ENCODE measurements around the gene CCDC154. TPM values are rescaled to one million over a fixed set of nuclear protein-coding genes. Genes with fewer than 3 reads are reported as not detected.

Gene CCDC154
- total and polyA plus RNA-seq, 2 donors, result 0.37 to 0.86 TPM

DNA sequence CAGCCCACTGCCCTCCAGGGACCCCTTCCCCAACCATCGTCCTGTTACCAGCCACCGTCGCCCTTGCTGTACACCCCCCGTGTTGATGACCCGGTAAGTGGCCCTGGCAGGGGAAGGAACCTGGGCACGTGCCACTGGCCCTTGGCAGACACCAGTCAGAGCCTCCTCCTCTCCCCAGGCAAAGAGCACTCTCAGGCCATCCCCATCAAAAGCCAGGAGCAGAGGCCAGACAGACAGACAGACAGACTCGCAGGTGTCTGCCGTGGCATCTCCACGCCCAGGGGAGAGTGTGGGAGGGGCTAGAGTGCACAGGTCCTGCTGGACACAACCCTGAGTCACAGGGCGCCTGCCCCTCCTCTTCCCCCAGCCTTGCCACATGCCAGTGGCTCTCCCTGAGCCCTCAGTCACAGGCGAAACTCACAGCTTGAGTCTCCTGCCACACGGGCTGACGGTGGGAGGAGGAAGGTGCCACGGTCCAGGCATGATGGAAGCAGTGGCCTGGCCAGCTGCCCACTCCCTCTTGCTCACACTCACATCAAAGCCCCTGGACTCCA, 22.7 kb upstream of the CCDC154 start:
- H3K27ac ChIP-seq (ENCODE audit: low read depth), result no peak overlapping the region
- H3K4me3 ChIP-seq (ENCODE audit: low read depth, low read length), result no peak overlapping the region
- no peaks in the 10 kb centered on the region for H3K36me3 ChIP-seq (ENCODE audit: insufficient read depth)
- 83% methylated on average over 14 of the region's 14 CpGs for WGBS
- no peaks in the 10 kb centered on the region for H3K4me1 ChIP-seq (ENCODE audit: insufficient read depth)
- no peak for DNase-seq (ENCODE audit: extremely low spot score)

GRCh38 chr16:1466054-1466453, 21.7 kb upstream of the CCDC154 start:
- H3K36me3 ChIP-seq (ENCODE audit: insufficient read depth), result no peaks in the 10 kb centered on the region
- H3K4me3 ChIP-seq (ENCODE audit: low read depth, low read length), result no peak overlapping the region
- no peak overlapping the region for H3K27ac ChIP-seq (ENCODE audit: low read depth)
- whole genome bisulfite sequencing, result 94% methylated on average over 24 of the region's 24 CpGs
- no peak for DNase-seq (ENCODE audit: extremely low spot score)
- no peaks in the 10 kb centered on the region for H3K4me1 ChIP-seq (ENCODE audit: insufficient read depth)

DNA sequence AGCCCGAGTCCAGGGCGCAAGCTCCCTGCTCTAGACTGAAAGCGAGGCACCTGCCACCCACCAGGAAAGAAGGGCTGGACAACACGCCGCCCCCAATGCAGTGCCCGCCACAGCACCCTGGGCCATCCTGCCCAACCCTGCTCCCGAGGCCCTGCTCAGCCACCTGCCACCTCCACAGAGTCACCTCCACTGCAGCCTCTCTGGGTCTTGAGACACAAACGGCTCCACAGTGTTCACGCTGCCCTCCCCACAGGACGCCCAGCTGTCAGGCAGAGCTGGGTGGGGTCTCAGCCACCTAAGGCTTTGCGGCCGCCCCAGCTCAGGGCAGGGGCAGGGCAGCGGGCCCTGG, 21.2 kb upstream of the CCDC154 start:
- 94% methylated on average over 13 of the region's 13 CpGs for WGBS

DNA sequence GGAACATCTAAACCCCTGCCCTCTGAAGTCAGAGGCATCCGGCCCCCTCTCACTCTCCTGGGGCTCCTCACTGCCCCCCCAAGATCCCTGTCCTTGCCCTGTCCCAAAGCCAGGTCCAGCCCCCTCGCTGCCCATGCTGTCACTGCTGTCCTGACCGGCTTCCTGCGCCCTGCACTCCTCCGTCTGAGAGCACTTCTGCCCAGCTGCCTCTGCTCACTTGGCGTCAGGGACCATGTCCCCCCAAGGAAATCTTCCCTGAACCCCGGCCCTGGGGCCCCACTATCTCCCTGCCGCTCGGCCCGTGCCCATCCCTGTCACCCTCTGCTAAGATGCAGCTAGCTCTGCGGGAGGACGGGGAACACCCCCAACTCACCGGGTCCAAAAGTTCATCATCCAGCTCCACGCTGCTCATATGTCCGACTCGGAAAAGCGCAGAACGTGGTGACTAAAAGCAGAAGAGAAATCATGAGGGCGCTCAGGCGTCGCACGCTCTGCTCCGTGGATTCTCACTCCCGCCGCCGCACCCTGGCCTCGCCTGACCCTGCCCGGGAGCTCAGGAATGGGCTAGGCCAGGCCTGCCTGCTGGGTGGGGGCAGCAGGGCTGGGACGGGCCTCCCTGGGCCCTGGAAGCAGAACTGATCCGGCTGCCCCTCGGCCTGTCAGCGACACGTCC, 20.7 kb upstream of the CCDC154 start:
- 93% methylated on average over 33 of the region's 33 CpGs for WGBS
- Histone ChIP-seq H3K4me3 (ENCODE audit: low read depth, low read length) (no peak overlapping the region), H3K27ac (ENCODE audit: low read depth) (no peak overlapping the region), H3K4me1 (ENCODE audit: insufficient read depth) (no peaks in the 10 kb centered on the region), H3K36me3 (ENCODE audit: insufficient read depth) (no peaks in the 10 kb centered on the region)
- DNase-seq (ENCODE audit: extremely low spot score), result no peak

More for the DNA sequence above, 21.2 kb upstream of the CCDC154 start:
- no peaks in the 10 kb centered on the region for H3K36me3 ChIP-seq (ENCODE audit: insufficient read depth)
- no peak overlapping the region for H3K4me3 ChIP-seq (ENCODE audit: low read depth, low read length)
- no peak overlapping the region for H3K27ac ChIP-seq (ENCODE audit: low read depth)
- DNase-seq (ENCODE audit: extremely low spot score), result no peak
- H3K4me1 ChIP-seq (ENCODE audit: insufficient read depth), result no peaks in the 10 kb centered on the region

DNA sequence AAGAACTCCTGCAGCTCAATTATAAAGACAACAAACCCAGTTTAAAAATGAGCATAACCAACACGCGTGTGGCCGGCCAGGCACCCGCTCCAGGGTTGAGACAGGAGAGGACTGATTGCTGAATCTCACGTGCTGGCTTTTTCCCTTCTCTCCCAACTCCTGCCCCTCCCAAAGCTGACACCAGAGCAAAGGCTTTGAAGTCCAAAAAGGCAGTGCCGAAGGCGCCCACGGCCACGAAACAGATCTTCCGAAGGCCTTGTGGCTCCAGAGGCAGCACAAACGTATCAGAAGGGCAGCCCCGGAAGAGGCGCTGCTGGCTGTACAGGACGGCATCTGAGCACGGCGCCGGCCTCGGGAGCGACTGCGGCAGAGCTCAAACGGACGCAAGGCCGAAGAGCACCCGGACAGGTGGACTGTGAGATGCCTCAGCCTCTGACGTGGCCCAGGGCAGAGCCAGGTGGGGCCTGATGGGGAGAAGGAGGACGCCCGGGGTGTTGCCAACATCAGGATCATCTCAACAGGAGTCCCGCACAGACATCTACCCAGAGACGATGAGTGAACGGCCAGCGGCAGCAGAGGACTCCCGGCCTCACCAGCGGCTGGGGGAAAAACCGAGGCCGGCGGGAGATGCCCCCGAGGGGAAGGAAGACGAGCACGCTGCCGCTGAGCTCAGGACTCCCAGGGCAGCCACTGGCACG, 20.0 kb upstream of the CCDC154 start:
- Histone ChIP-seq H3K4me1 (ENCODE audit: insufficient read depth) (no peaks in the 10 kb centered on the region), H3K27ac (ENCODE audit: low read depth) (no peak overlapping the region), H3K36me3 (ENCODE audit: insufficient read depth) (no peaks in the 10 kb centered on the region), H3K4me3 (ENCODE audit: low read depth, low read length) (no peak overlapping the region)
- 90% methylated on average over 41 of the region's 41 CpGs for WGBS
- no peak for DNase-seq (ENCODE audit: extremely low spot score)

GRCh38 chr16:1461146-1461545, 16.8 kb upstream of the CCDC154 start:
- Histone ChIP-seq H3K4me1 (ENCODE audit: insufficient read depth) (no peaks in the 10 kb centered on the region), H3K36me3 (ENCODE audit: insufficient read depth) (no peaks in the 10 kb centered on the region), H3K27ac (ENCODE audit: low read depth) (no peak overlapping the region), H3K4me3 (ENCODE audit: low read depth, low read length) (no peak overlapping the region)
- WGBS, result 74% methylated on average over 24 of the region's 24 CpGs
- no peak for DNase-seq (ENCODE audit: extremely low spot score)

DNA sequence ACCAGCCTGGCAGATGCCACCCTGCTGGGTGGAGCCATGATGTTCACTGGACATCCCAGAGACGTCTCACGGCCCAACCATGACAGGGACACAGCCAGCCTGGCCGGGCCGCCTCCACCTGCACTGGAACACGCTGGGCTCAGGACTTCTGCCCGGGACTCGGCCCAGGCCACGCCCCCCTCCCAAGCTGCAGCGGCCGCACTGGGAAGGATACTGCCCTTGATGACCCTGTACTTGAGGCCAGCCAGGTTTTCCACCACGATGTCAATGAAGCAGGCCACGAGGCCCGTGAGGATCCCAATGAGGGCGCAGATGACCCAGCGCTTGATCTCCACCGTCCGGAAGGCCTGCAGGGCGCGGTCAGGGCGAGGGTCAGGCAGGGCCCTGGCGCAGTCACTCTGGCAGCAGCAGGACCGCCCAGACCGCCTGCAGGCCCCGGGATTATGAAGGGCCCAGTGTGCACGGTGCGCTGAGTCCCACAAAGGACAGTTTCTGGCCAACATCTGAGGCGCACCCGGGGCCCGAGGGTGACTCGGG, 16.3 kb upstream of the CCDC154 start:
- Histone ChIP-seq H3K36me3 (ENCODE audit: insufficient read depth) (peaks cover 2% of the 10 kb centered on the region), H3K27ac (ENCODE audit: low read depth) (no peak overlapping the region), H3K4me3 (ENCODE audit: low read depth, low read length) (no peak overlapping the region), H3K4me1 (ENCODE audit: insufficient read depth) (no peaks in the 10 kb centered on the region)
- no peak for DNase-seq (ENCODE audit: extremely low spot score)
- 89% methylated on average over 30 of the region's 30 CpGs for WGBS

DNA sequence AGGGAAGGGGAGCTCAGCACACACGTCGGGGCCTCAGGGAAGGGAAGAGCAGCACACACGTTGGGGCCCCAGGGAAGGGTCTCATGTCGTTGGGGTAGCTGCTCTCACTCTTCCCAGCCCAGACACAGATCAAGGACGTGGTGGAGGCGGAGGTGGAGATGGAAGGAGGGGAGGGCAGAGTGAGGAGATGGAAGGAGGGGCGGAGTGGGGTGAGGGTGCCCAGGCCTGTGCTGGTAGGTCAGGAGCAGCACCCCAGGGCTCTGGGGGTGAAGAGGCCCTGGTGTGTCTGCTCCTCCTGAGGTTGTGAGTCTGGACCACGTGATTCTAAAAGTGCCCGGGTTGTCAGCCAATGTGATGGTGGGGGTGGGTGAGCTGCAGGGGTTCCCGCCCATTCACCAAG, 15.6 kb upstream of the CCDC154 start:
- WGBS, result 77% methylated on average over 10 of the region's 10 CpGs
- no peaks in the 10 kb centered on the region for H3K4me1 ChIP-seq (ENCODE audit: insufficient read depth)
- H3K36me3 ChIP-seq (ENCODE audit: insufficient read depth), result peaks cover 2% of the 10 kb centered on the region
- H3K27ac ChIP-seq (ENCODE audit: low read depth), result no peak overlapping the region
- H3K4me3 ChIP-seq (ENCODE audit: low read depth, low read length), result no peak overlapping the region
- no peak for DNase-seq (ENCODE audit: extremely low spot score)

DNA sequence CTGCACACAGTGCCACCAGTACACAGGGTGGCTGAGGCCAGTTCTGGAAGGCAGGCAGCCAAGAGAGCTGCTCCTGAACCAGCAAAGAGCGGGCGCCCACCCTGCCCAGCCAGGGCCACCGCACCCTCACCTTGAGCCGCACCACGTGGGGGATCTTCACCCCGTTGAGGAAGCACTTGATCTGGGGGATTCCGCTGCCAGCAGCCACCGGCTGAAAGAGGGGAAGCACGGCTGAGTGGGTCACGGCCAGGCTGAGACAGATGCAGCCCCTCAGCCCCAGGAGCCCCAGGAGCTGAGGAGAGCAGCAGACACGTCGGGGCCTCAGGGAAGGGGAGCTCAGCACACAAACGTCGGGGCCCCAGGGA, 14.6 kb upstream of the CCDC154 start:
- H3K27ac ChIP-seq (ENCODE audit: low read depth), result no peak overlapping the region
- DNase-seq (ENCODE audit: extremely low spot score), result no peak
- 69% methylated on average over 14 of the region's 14 CpGs for WGBS
- H3K36me3 ChIP-seq (ENCODE audit: insufficient read depth), result peaks cover 4% of the 10 kb centered on the region
- H3K4me1 ChIP-seq (ENCODE audit: insufficient read depth), result no peaks in the 10 kb centered on the region
- no peak overlapping the region for H3K4me3 ChIP-seq (ENCODE audit: low read depth, low read length)

GRCh38 chr16:1458336-1458976, 14.1 kb upstream of the CCDC154 start:
- 94% methylated on average over 26 of the region's 26 CpGs for WGBS
- Histone ChIP-seq H3K27ac (ENCODE audit: low read depth) (no peak overlapping the region), H3K4me3 (ENCODE audit: low read depth, low read length) (no peak overlapping the region), H3K4me1 (ENCODE audit: insufficient read depth) (no peaks in the 10 kb centered on the region), H3K36me3 (ENCODE audit: insufficient read depth) (peaks cover 4% of the 10 kb centered on the region)
- no peak for DNase-seq (ENCODE audit: extremely low spot score)

GRCh38 chr16:1457489-1458245, 13.3 kb upstream of the CCDC154 start:
- H3K36me3 ChIP-seq (ENCODE audit: insufficient read depth), result peaks cover 4% of the 10 kb centered on the region
- no peak for DNase-seq (ENCODE audit: extremely low spot score)
- H3K27ac ChIP-seq (ENCODE audit: low read depth), result no peak overlapping the region
- no peaks in the 10 kb centered on the region for H3K4me1 ChIP-seq (ENCODE audit: insufficient read depth)
- WGBS, result 87% methylated on average over 42 of the region's 42 CpGs
- H3K4me3 ChIP-seq (ENCODE audit: low read depth, low read length), result no peak overlapping the region

DNA sequence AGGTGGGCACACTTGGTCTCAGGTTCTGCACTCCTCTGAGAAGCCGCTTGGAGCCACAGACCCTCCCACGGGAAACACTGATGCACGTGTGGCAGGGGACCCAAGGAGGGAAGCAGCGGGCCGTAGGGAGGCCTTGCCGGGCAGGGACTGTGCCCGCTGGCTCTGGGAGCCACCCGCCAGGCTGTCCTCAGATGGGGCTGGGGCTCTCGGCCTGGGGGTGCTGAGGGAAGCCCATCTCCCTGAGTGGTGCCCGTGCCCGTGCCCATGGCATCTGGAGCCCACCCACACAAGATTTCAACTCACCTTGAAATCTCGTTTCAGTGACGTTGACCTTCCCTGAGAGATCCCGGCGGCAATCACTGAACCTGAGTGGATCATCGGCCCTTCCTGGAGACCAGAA, 12.6 kb upstream of the CCDC154 start:
- Histone ChIP-seq H3K27ac (ENCODE audit: low read depth) (no peak overlapping the region), H3K4me1 (ENCODE audit: insufficient read depth) (no peaks in the 10 kb centered on the region), H3K36me3 (ENCODE audit: insufficient read depth) (peaks cover 7% of the 10 kb centered on the region), H3K4me3 (ENCODE audit: low read depth, low read length) (no peak overlapping the region)
- no peak for DNase-seq (ENCODE audit: extremely low spot score)
- 93% methylated on average over 16 of the region's 16 CpGs for WGBS
